Body of pancreas (tissue), 4 donors: ENCODE data around the gene SPRYD4.

Experiments used
- POLR2A ChIP-seq, 3 donors: fragments of 450-650 bp; IDR thresholded peaks; one replicate each; pipeline ENCODE4 v1.6.1; 2016; ENCODE audit warnings: antibody characterized with exemption in 3 of 3, mild to moderate bottlenecking in 2 of 3
- TF ChIP-seq, protein P1 (sequence below), 7 experiments: fragments of 450-650 bp in 4 of 7; fragments of 200-600 bp in 3 of 7; sonication (generic) in 3 of 7; IDR thresholded peaks; one replicate each; pipeline ENCODE4 v1.5.1; 2016 to 2019; ENCODE audit warnings: antibody characterized with exemption in 7 of 7

DNA sequence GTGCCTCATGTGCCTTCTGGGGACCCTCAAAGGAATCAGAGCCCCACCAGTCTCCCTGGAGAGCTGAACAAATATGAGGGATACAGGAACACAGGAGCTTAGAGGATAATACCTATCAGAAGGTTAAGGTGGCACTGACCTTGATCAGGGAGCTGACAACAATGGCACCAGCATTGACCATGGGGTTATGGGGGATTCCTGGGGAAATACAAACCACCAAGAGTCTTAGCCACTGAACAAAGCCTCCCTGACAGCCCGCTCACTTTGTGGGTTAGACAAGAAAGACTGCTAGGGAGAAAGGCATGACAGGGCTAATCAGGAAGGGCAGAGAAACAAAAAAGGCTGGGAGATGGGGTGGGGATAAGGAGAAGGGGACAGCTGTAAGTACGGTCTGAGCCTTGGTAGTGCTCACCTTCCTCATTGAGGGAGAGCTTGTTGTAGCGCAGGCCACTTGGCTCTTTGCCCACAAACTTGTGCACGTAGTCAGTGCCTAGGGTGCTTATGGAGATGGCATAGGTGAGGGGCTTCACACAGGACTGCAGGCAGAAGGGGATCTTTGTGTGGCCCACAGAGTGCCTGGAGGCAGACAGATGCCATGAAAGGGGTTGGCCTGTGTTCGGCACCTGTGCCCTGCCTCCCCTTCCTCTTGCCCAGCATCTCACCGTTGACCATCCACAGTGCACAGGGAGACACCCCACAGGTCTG, 9.3 kb downstream of the SPRYD4 start:
- TF ChIP-seq, protein P1, sequence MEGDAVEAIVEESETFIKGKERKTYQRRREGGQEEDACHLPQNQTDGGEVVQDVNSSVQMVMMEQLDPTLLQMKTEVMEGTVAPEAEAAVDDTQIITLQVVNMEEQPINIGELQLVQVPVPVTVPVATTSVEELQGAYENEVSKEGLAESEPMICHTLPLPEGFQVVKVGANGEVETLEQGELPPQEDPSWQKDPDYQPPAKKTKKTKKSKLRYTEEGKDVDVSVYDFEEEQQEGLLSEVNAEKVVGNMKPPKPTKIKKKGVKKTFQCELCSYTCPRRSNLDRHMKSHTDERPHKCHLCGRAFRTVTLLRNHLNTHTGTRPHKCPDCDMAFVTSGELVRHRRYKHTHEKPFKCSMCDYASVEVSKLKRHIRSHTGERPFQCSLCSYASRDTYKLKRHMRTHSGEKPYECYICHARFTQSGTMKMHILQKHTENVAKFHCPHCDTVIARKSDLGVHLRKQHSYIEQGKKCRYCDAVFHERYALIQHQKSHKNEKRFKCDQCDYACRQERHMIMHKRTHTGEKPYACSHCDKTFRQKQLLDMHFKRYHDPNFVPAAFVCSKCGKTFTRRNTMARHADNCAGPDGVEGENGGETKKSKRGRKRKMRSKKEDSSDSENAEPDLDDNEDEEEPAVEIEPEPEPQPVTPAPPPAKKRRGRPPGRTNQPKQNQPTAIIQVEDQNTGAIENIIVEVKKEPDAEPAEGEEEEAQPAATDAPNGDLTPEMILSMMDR (IDR thresholded peaks at IDR 0.05): no peak
- TF ChIP-seq POLR2A (IDR thresholded peaks at IDR 0.05): no peak
